Heart right ventricle (tissue), 16 donors: Measurements from ENCODE around the gene STOX1. TPM values are rescaled to one million over a fixed set of nuclear protein-coding genes. Genes with fewer than 3 reads are reported as not detected.

Source experiments
- ATAC-seq, 8 donors: fragments of 200-7000 bp; cut with Tn5 transposase; one replicate each; pipeline ENCODE4 v1.9.1; 2020; ENCODE audit warnings: mild to moderate bottlenecking in 8 of 8, moderate library complexity in 8 of 8, moderate number of reproducible peaks in 1 of 8
- DNase-seq, 2 donors: peaks; one replicate each; pipeline ENCODE4 v3.0.0-alpha.2; 2020
- H3K27ac ChIP-seq, 10 donors: fragments of 200-600 bp; sonication (generic) in 2 of 10; one replicate each; pipeline versions ENCODE4 v1.5.0 to v1.8.0; 2020 to 2022; ENCODE audit warnings: mild to moderate bottlenecking in 3 of 10
- H3K27me3 ChIP-seq, 7 donors: fragments of 200-600 bp; one replicate each; pipeline ENCODE4 v1.8.0; 2021 to 2022; ENCODE audit warnings: mild to moderate bottlenecking in 2 of 7
- H3K36me3 ChIP-seq, 9 donors: fragments of 200-600 bp; sonication (generic) in 1 of 9; one replicate each; pipeline versions ENCODE4 v1.5.0 to v1.8.0; 2020 to 2022; ENCODE audit warnings: mild to moderate bottlenecking in 2 of 9
- H3K4me1 ChIP-seq, 9 donors: fragments of 200-600 bp; sonication (generic) in 1 of 9; one replicate each; pipeline versions ENCODE4 v1.5.0 to v1.8.0; 2020 to 2022; ENCODE audit warnings: mild to moderate bottlenecking in 4 of 9
- H3K4me3 ChIP-seq, 10 donors: fragments of 200-600 bp; sonication (generic) in 2 of 10; one replicate each; pipeline versions ENCODE4 v1.5.0 to v1.8.0; 2020 to 2022; ENCODE audit warnings: mild to moderate bottlenecking in 7 of 10, moderate library complexity in 2 of 10
- H3K9me3 ChIP-seq, 11 donors: fragments of 200-600 bp in 10 of 11; sonication (generic) in 2 of 11; one replicate each; pipeline versions ENCODE4 v1.5.0 to v1.8.0; 2013 to 2022; ENCODE audit warnings: mild to moderate bottlenecking in 2 of 11, control low read depth in 1 of 11, moderate library complexity in 1 of 11
- WGBS, 2 donors: extraction: QIAGEN DNeasy Blood & Tissue Kit; methylation state at CpG; one replicate each; pipeline ENCODE4 v1.1.7; 2013; ENCODE audit warnings: inconsistent platforms in 1 of 2; 5-methylcytosine and 5-hydroxymethylcytosine counted together
- intact Hi-C, 10 donors: fragments of 100-400 bp; cut with DNase I; formaldehyde crosslinking; loops; one replicate each; pipeline versions ENCODE4 v1.11.1 to v1.14.2; 2022
- long read RNA-seq, 3 donors: library from polyadenylated mRNA; unstranded; transcript quantifications; one replicate each; pipeline ENCODE4 v2.0.0, GENCODE V29; 2020 to 2021
- polyA plus RNA-seq, 2 donors: library from polyadenylated mRNA; stranded (reverse); fragments of 200-250 nt; gene quantifications; one replicate each; pipeline ENCODE4 v1.2.3, GENCODE V29; 2013
- total RNA-seq, 10 donors: library from RNA; stranded (reverse); fragmentation: NEBNext Ultra II Directional in 3 of 10; extraction: Animal tissue kit (Norgen Biotek cat#: 25700) in 3 of 10; gene quantifications; one replicate each; pipeline versions ENCODE4 v1.2.1 to v1.2.4, GENCODE V29; 2021 to 2023
- TF ChIP-seq, protein P1 (sequence below), 9 donors: fragments of 200-600 bp; sonication (generic) in 2 of 9; IDR thresholded peaks; one replicate each; pipeline versions ENCODE4 v1.5.0 to v1.8.0; 2021 to 2022; ENCODE audit warnings: antibody characterized with exemption in 9 of 9, mild to moderate bottlenecking in 5 of 9, moderate library complexity in 1 of 9
- donor health status: Arrhythmogenic right ventricular cardiomyopathy.
- donor health status: ischemic (EF 13 %, LVEDD 7.1; RV severe dilation, severe dysfunction).
- donor health status: healthy with polysubstance abuse.
- donor health status: DM: no; HTN: yes; CAD: no.
- donor health status: DM: no; HTN: no; CAD: no.
- donor health status: ischemic (EF 25% LVEDD 6.9; RV normal size, moderate dysfunction).
- donor health status: ischemic (EF 25% LVEDD 5.7; RV mildly dilated, moderate dysfunction).
- donor health status: healthy.
- donor health status: DM: yes; HTN: yes; CAD: no.
- donor health status: Ischemic cardiomyopathy.
- donor health status: ischemic (EF 35%, LVEDD 5.7; RV mildly dilated, moderate dysfunction).
- donor health status: nonischemic (EF 11% LVEDD 7.7; RV severe dilation, severe dysfunction).
- donor health status: DM: yes; HTN: yes; CAD: no.
- donor health status: PGD.
- donor health status: ischemic (EF 29% LVEDD 5.4; RV normal size, mild dysfunction).
- donor health status: nonischemic (EF 23%, LVEDD 6.1; RV moderate dilation, normal function).

STOX1 gene, protein sequence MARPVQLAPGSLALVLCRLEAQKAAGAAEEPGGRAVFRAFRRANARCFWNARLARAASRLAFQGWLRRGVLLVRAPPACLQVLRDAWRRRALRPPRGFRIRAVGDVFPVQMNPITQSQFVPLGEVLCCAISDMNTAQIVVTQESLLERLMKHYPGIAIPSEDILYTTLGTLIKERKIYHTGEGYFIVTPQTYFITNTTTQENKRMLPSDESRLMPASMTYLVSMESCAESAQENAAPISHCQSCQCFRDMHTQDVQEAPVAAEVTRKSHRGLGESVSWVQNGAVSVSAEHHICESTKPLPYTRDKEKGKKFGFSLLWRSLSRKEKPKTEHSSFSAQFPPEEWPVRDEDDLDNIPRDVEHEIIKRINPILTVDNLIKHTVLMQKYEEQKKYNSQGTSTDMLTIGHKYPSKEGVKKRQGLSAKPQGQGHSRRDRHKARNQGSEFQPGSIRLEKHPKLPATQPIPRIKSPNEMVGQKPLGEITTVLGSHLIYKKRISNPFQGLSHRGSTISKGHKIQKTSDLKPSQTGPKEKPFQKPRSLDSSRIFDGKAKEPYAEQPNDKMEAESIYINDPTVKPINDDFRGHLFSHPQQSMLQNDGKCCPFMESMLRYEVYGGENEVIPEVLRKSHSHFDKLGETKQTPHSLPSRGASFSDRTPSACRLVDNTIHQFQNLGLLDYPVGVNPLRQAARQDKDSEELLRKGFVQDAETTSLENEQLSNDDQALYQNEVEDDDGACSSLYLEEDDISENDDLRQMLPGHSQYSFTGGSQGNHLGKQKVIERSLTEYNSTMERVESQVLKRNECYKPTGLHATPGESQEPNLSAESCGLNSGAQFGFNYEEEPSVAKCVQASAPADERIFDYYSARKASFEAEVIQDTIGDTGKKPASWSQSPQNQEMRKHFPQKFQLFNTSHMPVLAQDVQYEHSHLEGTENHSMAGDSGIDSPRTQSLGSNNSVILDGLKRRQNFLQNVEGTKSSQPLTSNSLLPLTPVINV
- 1 to 10 TPM in 1 of 10 donors, under 1 TPM in 7, not detected in 2; 0.09 to 1.1 (median 0.20) TPM for total RNA-seq
- polyA plus RNA-seq = 1 to 10 TPM in 1 of 2 donors, under 1 TPM in 1; 0.22 to 1.9 TPM
- long read RNA-seq, donor 1 = 0 reads
- long read RNA-seq, donor 2, partial matches to known transcripts = 0 of 1 reads
- long read RNA-seq, donor 2, other reads (novel, unspliced or antisense) = 1 of 1 reads
- long read RNA-seq, donor 3 = 0 reads

DNA sequence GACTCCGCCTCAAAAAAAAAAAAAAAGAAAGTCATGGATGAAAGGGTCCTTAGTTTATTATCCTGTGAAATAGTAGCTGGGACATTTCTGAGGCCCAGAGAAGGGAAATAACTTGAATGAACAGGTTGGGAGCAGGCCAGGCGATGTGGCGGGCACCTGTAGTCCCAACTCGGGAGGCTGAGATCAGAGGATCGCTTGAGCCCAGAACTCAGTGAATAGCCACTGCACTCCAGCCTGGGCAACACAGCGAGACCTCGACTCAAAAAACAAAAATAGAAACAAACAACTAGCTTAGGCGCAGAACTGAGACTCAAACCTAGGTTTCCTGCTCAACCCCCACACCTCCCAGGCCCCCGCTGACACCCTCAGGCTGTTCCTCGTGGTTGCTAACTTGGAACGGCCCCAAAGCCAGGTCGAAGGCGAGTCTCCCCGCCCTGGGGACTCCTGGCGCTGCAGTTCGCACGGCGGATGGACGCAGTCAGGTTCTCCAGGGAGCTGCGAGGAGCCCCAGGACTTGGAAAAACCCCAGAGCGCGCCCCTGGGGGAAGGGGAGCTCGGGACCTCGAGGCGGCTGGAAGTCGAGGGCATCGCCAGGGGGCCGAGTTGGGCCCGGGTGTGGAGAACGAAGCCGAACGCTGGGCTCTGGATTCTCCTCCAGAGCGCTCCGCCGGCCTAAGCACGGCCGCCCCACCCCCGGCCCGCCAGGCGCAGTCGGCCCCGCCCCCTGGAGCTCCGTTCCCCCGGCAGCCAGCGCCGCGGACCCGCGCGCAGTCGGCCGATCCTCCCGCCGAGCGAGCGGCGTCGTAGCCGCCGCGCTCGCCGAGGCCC is at the start of gene STOX1:
Gene STOX1 (plus strand): TSS at position 768 of the 828 bp plus-strand sequence. CDS start 93 bp downstream, outside the sequence.
- Histone ChIP-seq H3K27me3 (peaks cover 0 to 32% (median 16%) of the 10 kb centered on the region in 7 donors), H3K4me3 (peak within 1 kb of the TSS; percentile 34 to 74 (median 60)), H3K9me3 (no peaks in the 10 kb centered on the region), H3K27ac (peak within 1 kb of the TSS in 2 of 10 donors; percentile 28 to 52), H3K4me1 (peaks cover 0 to 11% (median 4%) of the 10 kb centered on the region in 9 donors), H3K36me3 (no peaks in the 10 kb centered on the region)
- TF ChIP-seq, protein P1, sequence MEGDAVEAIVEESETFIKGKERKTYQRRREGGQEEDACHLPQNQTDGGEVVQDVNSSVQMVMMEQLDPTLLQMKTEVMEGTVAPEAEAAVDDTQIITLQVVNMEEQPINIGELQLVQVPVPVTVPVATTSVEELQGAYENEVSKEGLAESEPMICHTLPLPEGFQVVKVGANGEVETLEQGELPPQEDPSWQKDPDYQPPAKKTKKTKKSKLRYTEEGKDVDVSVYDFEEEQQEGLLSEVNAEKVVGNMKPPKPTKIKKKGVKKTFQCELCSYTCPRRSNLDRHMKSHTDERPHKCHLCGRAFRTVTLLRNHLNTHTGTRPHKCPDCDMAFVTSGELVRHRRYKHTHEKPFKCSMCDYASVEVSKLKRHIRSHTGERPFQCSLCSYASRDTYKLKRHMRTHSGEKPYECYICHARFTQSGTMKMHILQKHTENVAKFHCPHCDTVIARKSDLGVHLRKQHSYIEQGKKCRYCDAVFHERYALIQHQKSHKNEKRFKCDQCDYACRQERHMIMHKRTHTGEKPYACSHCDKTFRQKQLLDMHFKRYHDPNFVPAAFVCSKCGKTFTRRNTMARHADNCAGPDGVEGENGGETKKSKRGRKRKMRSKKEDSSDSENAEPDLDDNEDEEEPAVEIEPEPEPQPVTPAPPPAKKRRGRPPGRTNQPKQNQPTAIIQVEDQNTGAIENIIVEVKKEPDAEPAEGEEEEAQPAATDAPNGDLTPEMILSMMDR (IDR thresholded peaks at IDR 0.05) = no peak
- DNase-seq (peak; percentile 34 to 64), ATAC-seq (peak; percentile 54 to 83 (median 76))
- 6 to 7% methylated on average over 58 to 63 of the region's 63 CpGs for WGBS, 2 donors
- intact Hi-C loops = loop anchor here in 1 of 10 donors (10.0 kb wide), 1 partner anchor 68 kb away; no protein-coding TSS in a partner anchor

DNA sequence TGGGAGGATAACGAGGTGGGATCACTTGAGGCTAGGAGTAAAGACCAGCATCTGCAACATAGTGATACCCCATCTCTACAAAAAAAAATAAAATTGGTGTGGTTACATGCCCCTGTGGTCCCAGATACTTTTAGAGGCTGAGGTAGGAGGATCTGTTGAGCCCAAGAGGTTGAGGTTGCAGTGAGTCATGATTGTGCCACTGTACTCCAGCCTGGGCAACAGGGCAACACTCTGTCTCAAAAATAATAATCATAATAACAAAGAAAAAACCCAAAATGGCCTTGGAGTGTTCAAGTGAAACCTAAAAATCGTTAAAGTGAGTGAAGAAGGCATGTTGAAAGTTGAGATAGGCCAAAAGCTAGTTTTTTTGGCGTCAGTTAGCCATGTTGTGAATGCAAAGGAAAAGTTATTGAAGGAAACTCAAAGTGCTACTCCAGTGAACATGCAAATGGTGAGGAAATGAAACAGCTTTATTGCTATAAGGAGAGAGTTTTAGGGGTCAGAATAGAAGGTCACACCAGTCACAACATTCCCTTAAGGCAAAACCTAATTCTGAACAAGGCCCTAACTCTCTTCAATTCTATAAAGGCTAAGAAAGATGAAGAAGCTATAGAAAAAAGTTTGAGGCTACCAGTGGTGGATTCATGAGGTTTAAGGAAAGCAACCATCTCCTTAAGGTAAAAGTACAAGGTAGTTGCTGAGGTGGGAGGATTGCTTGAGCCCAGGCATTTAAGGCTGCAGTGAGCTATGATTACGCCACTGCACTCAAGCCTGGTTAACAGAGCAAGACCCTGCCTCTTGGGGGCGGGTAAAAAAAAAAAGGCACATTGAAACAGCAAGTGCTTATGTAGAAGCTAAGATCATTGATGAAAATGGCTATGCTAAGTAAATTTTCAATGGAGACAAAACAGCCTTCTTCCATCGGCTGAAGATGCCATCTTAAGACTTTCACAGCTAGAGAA is 45.4 kb upstream of the STOX1 start:
- H3K9me3 ChIP-seq = no peaks in the 10 kb centered on the region
- ATAC-seq (no peak), DNase-seq (no peak)
- intact Hi-C loops = no loop called here
- 89 to 98% methylated on average over 6 of the region's 6 CpGs for WGBS, 2 donors
- H3K4me1 ChIP-seq = no peaks in the 10 kb centered on the region
- TF ChIP-seq, protein P1 (IDR thresholded peaks at IDR 0.05) = no peak
- no peaks in the 10 kb centered on the region for H3K27me3 ChIP-seq
- no peak overlapping the region for H3K4me3 ChIP-seq
- H3K27ac ChIP-seq = no peak overlapping the region
- H3K36me3 ChIP-seq = peaks cover 0 to 100% (median 49%) of the 10 kb centered on the region in 9 donors

DNA sequence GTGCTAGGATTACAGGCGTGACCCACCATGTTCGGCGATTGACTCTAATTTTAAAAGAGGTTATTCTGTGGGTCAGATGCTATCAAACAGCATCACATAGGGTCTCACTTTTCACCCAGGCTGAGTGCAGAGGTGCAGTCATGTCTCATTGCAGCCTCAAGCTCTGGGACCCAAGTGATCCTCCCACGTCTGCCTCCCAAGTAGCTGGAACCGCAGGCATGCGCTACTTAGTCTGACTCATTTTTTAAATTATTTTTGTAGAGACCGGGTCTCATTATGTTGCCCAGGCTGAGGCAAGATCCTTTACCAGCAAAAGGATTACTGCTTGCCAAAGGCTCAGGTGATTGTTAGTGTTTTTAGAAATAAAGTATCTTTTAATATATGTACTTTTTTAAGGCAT is 42.9 kb upstream of the STOX1 start:
- intact Hi-C loops = no loop called here
- Histone ChIP-seq H3K4me3 (no peak overlapping the region), H3K36me3 (peaks cover 0 to 100% (median 54%) of the 10 kb centered on the region in 9 donors), H3K9me3 (no peaks in the 10 kb centered on the region), H3K27me3 (no peaks in the 10 kb centered on the region), H3K4me1 (no peaks in the 10 kb centered on the region), H3K27ac (no peak overlapping the region)
- TF ChIP-seq, protein P1 (IDR thresholded peaks at IDR 0.05) = no peak
- ATAC-seq = no peak
- no peak for DNase-seq
- WGBS, 2 donors = 93 to 95% methylated on average over 7 of the region's 7 CpGs
